ENCODE data around the gene ETNPPL. TPM values are rescaled to one million over a fixed set of nuclear protein-coding genes. Genes with fewer than 3 reads are reported as not detected.

ETNPPL gene
- total RNA-seq, 2 experiments from 2014 or later = not detected

DNA sequence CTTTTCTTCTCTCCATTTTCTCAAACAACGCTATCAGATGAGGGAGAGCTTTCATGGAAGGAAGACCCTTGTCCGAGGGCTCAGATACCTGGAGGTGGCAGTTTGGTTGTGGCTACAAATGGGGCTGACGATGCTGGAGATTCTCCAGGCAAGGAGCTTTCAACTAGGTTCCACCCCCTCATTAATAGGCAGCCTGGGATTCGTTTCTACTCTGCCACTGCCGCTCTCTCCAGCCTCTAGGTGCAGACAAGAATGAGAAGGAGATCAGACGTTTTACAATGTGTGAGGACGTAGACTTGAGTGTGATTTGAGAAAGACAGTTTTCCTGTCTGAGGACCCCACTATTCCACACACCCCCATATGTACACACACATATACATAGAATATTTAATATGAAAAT lies 53.1 kb downstream of the ETNPPL start:
- Mint-ChIP-seq H3K27me3 (ENCODE audit: low read depth) (no peaks in the 10 kb centered on the region), H3K4me3 (no peak overlapping the region), H3K36me3 (ENCODE audit: low read depth) (no peaks in the 10 kb centered on the region), H3K27ac (no peak overlapping the region), H3K4me1 (ENCODE audit: low read depth) (no peaks in the 10 kb centered on the region), H3K9me3 (no peaks in the 10 kb centered on the region)
- DNase-seq = no peak
- CTCF ChIA-PET = no interaction called here
- intact Hi-C loops (cut with micrococcal nuclease) = no loop called here

DNA sequence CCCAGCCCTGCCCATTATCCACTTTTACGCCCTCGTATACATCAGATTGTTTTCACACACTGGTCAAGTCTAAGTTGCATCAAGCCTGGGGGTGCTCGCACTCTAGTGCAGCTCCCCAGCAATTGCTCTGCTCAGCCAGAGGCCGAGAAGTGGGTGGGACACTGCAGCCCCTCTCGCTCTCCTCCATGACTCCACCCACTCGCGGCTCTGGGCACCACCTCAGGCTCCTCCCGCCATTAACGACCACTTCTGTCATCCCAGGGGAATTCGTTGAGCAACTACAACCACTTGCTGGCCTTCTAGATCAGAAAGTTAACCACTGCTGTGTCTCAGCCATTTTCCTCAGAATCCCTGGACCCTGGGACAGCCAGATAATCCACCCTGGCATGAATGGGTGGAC lies 53.6 kb downstream of the ETNPPL start:
- intact Hi-C loops (cut with micrococcal nuclease) = no loop called here
- no peaks in the 10 kb centered on the region for H3K36me3 Mint-ChIP-seq (ENCODE audit: low read depth)
- no peak for DNase-seq
- H3K9me3 Mint-ChIP-seq = no peaks in the 10 kb centered on the region
- H3K27ac Mint-ChIP-seq = no peak overlapping the region
- H3K4me3 Mint-ChIP-seq = no peak overlapping the region
- CTCF ChIA-PET = no interaction called here
- H3K27me3 Mint-ChIP-seq (ENCODE audit: low read depth) = no peaks in the 10 kb centered on the region
- H3K4me1 Mint-ChIP-seq (ENCODE audit: low read depth) = no peaks in the 10 kb centered on the region

DNA sequence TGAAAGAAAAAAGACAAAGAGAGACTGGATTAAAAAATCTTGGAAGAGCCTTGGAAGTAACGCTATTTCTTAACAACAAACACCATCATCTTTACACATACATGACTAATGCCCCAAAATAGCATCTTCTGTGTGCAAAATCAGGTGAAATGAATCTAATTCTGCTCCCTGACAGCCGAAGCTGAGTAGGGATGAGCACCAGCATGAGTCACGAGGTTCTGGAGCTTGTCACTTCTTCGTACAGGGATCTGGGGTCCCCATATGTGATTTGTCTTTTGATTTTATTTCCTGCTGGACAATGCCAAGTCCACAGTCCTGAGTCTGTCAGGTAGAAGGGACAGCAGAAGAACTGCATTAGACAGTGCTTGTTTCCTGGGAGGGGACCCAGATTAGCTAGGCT lies 56.6 kb downstream of the ETNPPL start:
- intact Hi-C loops (cut with micrococcal nuclease) = no loop called here
- Mint-ChIP-seq H3K27ac (no peak overlapping the region), H3K9me3 (no peaks in the 10 kb centered on the region), H3K36me3 (ENCODE audit: low read depth) (no peaks in the 10 kb centered on the region), H3K4me3 (no peak overlapping the region), H3K4me1 (ENCODE audit: low read depth) (peaks cover 20% of the 10 kb centered on the region), H3K27me3 (ENCODE audit: low read depth) (no peaks in the 10 kb centered on the region)
- CTCF ChIA-PET = interaction anchor here (1.1 kb wide), 1 partner anchor 12 kb away, joined by 3 read pairs; no protein-coding TSS in a partner anchor
- DNase-seq = no peak

DNA sequence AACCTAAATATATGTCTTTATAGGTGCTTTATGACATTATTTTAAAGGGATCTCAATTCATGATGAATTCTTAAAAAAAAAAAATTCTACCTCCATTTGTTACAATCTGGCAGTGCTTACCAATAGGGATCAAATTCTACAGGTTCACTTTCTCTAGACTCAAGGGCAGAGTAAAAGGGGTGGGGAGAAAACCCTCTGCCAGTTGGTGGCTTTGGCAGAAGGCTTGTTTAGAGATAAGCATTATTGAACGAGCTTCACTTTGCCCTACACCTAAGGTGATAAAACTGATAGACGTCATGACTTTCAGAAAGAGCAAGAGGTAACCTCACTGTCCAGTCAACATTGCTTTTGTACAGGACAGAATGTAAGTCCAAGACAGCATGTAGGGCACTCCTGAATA lies 58.9 kb downstream of the ETNPPL start:
- no peaks in the 10 kb centered on the region for H3K9me3 Mint-ChIP-seq
- CTCF ChIA-PET = no interaction called here
- peaks cover 28% of the 10 kb centered on the region for H3K4me1 Mint-ChIP-seq (ENCODE audit: low read depth)
- no peak overlapping the region for H3K4me3 Mint-ChIP-seq
- H3K36me3 Mint-ChIP-seq (ENCODE audit: low read depth) = no peaks in the 10 kb centered on the region
- no peak overlapping the region for H3K27ac Mint-ChIP-seq
- intact Hi-C loops (cut with micrococcal nuclease) = no loop called here
- DNase-seq = no peak
- no peaks in the 10 kb centered on the region for H3K27me3 Mint-ChIP-seq (ENCODE audit: low read depth)

DNA sequence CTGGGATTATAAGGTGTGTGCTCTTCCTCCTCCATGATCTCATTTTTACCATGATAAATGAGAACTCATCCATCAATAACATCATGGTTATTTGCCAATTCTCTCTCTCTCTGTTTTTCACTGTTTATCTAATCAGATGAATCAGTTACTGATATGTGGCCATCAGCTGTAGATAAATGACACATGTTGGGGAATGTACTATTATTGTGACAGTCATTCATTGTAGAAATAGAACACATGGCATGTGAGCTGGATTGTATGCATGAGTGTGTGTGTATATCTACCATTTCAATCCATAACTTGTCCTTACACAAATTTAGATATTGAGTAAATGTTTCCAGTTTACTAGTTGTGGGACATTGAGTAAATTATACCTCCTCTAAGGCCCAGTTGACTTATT lies 59.5 kb downstream of the ETNPPL start:
- no peak overlapping the region for H3K4me3 Mint-ChIP-seq
- no peak for DNase-seq
- H3K27ac Mint-ChIP-seq = no peak overlapping the region
- CTCF ChIA-PET = no interaction called here
- no peaks in the 10 kb centered on the region for H3K9me3 Mint-ChIP-seq
- intact Hi-C loops (cut with micrococcal nuclease) = no loop called here
- peaks cover 28% of the 10 kb centered on the region for H3K4me1 Mint-ChIP-seq (ENCODE audit: low read depth)
- no peaks in the 10 kb centered on the region for H3K27me3 Mint-ChIP-seq (ENCODE audit: low read depth)
- no peaks in the 10 kb centered on the region for H3K36me3 Mint-ChIP-seq (ENCODE audit: low read depth)

DNA sequence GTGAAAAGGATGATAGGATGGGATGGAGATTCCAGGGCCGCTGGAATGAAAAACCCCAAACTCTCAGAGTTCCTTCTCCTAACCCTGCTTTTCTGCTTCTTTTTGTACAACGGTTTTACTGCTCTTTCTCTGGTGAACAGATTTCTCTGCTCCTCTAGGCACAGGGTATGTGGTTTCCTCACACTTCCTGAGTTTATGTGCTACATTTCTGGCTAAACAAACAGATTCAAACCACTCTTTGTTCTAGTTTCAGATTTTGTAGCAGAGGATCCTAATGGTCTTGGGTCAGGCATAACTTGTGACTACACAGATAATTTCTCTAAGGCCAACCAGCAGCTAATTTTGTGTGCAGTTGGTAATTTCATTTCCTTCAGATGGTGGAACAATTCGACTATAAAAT lies 59.9 kb downstream of the ETNPPL start:
- H3K4me3 Mint-ChIP-seq = no peak overlapping the region
- no peak for DNase-seq
- H3K27me3 Mint-ChIP-seq (ENCODE audit: low read depth) = no peaks in the 10 kb centered on the region
- CTCF ChIA-PET = no interaction called here
- H3K27ac Mint-ChIP-seq = no peak overlapping the region
- H3K36me3 Mint-ChIP-seq (ENCODE audit: low read depth) = no peaks in the 10 kb centered on the region
- H3K4me1 Mint-ChIP-seq (ENCODE audit: low read depth) = peaks cover 28% of the 10 kb centered on the region
- H3K9me3 Mint-ChIP-seq = no peaks in the 10 kb centered on the region
- intact Hi-C loops (cut with micrococcal nuclease) = no loop called here

DNA sequence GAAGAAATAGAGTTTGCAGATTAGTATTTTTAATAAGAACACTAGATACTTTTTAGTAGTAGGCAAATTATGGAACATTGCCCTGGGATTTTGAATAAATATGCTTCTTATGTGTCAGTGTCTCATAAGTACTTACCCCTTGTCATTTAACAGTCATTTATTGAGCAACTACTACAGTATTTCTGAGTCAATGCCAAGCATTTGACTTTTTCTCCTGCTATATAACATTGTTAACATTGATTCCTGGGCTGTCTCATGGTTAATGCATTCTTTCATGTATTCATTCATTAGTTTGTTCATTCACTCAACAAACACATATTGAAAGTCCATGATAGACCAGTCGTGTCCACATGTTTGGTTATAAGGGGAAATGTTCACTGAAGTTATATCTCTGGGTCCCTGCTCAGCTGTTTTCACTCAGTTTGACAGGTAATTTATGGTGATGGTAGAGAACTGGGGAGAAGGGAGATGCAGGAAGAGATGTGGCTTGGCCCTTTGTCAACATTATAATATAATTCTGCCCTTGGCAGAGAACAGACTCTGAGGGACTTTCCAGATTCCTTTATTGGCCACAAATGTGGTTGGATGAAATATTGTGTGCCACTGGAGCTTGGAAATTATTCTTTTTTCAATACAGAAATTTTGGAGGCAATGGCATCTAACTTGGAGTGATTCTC lies 62.6 kb downstream of the ETNPPL start:
- Mint-ChIP-seq H3K27me3 (ENCODE audit: low read depth) (no peaks in the 10 kb centered on the region), H3K4me3 (no peak overlapping the region), H3K27ac (no peak overlapping the region), H3K4me1 (ENCODE audit: low read depth) (peaks cover 28% of the 10 kb centered on the region), H3K36me3 (ENCODE audit: low read depth) (no peaks in the 10 kb centered on the region), H3K9me3 (no peaks in the 10 kb centered on the region)
- intact Hi-C loops (cut with micrococcal nuclease) = no loop called here
- CTCF ChIA-PET = no interaction called here
- DNase-seq = no peak

DNA sequence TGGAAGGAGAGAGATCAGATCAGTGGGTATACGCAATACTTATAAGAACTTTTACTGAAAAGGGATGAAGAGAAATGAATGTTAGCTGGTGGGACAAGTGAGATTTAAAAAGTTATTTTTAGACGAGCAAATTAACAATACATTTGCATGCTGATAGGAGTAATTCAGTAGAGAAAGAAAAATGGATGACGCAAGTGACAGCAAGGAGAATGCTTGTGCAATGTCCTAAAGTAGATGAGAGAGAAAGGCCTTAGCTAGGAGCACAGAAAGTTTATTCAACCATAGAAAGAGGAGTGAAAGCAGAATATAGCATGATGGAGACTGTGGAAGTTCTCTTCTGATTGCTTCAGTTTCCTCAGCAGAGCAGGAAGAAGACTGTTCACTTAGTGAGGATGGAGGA lies 66.7 kb downstream of the ETNPPL start:
- DNase-seq = no peak
- CTCF ChIA-PET = interaction anchor here (0.6 kb wide), 1 partner anchor 1118 kb away, joined by 4 read pairs; no protein-coding TSS in a partner anchor
- intact Hi-C loops (cut with micrococcal nuclease) = no loop called here
- H3K4me1 Mint-ChIP-seq (ENCODE audit: low read depth) = peaks cover 8% of the 10 kb centered on the region
- H3K4me3 Mint-ChIP-seq = no peak overlapping the region
- H3K27me3 Mint-ChIP-seq (ENCODE audit: low read depth) = no peaks in the 10 kb centered on the region
- no peak overlapping the region for H3K27ac Mint-ChIP-seq
- H3K36me3 Mint-ChIP-seq (ENCODE audit: low read depth) = no peaks in the 10 kb centered on the region
- no peaks in the 10 kb centered on the region for H3K9me3 Mint-ChIP-seq

DNA sequence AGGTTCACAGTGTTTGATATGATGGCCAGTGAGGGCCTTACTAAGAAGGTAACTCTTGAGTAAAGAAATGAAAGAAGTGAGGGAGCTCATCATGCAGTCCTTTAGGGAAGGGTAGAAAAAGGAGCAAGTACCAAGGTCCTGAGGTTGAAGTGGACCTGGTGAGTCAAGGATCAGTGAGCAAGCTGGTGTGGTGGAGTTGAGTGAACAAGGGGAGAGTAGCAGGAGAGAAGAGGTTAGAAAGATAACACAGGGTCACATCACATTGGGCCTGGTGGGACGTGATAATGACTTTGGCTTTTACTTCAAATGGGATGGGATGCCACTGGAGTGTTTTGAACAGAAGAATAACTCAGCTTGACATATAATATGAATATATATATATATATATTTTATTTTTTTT lies 67.8 kb downstream of the ETNPPL start:
- Mint-ChIP-seq H3K36me3 (ENCODE audit: low read depth) (no peaks in the 10 kb centered on the region), H3K4me3 (no peak overlapping the region), H3K9me3 (no peaks in the 10 kb centered on the region), H3K27ac (no peak overlapping the region), H3K27me3 (ENCODE audit: low read depth) (no peaks in the 10 kb centered on the region), H3K4me1 (ENCODE audit: low read depth) (peaks cover under 1% of the 10 kb centered on the region)
- intact Hi-C loops (cut with micrococcal nuclease) = no loop called here
- CTCF ChIA-PET = no interaction called here
- DNase-seq = no peak

DNA sequence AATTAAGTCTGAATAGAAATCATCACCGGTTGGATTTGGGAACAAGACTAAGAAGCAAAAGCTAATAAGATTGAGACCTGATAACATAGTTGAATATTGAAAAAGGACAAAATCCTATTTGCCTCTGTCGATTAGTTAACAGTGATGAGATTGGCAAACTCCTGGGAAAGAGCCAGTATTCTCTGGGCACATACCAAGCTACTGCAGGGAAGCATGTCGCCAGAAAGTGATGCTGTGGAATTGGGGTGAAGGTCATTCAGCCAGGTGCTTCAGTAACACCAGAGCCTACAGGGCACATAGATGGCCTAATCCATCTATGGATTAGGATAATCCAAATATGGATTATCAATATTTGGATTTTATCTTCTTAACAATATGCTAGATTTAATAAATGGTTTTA lies 68.4 kb downstream of the ETNPPL start:
- H3K4me1 Mint-ChIP-seq (ENCODE audit: low read depth) = no peaks in the 10 kb centered on the region
- intact Hi-C loops (cut with micrococcal nuclease) = no loop called here
- CTCF ChIA-PET = interaction anchor here (0.7 kb wide), 1 partner anchor 12 kb away, joined by 3 read pairs; no protein-coding TSS in a partner anchor
- no peaks in the 10 kb centered on the region for H3K27me3 Mint-ChIP-seq (ENCODE audit: low read depth)
- no peaks in the 10 kb centered on the region for H3K9me3 Mint-ChIP-seq
- H3K4me3 Mint-ChIP-seq = no peak overlapping the region
- H3K36me3 Mint-ChIP-seq (ENCODE audit: low read depth) = no peaks in the 10 kb centered on the region
- no peak for DNase-seq
- H3K27ac Mint-ChIP-seq = no peak overlapping the region

DNA sequence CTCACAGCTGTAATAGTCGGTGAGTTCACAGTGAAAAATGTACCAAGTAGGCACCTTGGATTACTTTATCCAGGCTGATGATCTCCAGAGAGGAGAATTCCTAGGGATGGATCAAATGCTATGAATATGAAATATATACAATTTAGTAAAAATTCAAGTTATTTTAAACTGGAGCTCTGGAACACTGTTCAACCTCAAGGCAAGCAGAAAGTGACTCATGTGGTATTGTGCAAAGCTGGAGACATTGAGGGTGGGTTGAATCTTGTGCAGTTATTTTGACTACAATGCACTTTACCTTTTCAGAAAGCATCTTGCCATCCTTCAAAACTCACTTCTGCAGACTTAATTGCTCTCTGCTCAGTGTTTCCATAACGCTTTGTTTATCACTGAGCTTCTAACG lies 69.0 kb downstream of the ETNPPL start:
- no peak for DNase-seq
- Mint-ChIP-seq H3K27me3 (ENCODE audit: low read depth) (no peaks in the 10 kb centered on the region), H3K9me3 (no peaks in the 10 kb centered on the region), H3K27ac (no peak overlapping the region), H3K36me3 (ENCODE audit: low read depth) (no peaks in the 10 kb centered on the region), H3K4me1 (ENCODE audit: low read depth) (no peaks in the 10 kb centered on the region), H3K4me3 (no peak overlapping the region)
- intact Hi-C loops (cut with micrococcal nuclease) = no loop called here
- CTCF ChIA-PET = interaction anchor here (0.7 to 1.1 kb wide), 2 partner anchors 11 to 13 kb away, joined by 3 read pairs; no protein-coding TSS in a partner anchor

DNA sequence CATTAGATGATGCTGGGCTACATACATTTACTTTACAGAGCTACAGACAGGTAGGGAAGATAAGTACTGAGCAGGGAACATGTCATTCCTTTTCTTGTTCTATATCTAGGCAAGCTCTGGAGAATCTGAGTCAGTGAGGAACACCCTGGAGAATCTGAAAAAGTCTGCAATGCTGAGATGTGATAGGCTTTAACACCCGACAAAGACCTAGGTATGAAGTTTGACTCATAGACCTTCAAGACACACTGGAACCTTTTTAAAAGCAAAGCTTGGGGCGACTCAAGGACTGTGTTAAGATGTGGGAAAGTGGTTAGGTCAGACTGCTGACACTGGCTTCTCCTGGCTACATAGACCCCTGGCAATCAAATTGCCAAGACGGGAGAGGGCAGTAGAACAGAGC lies 69.6 kb downstream of the ETNPPL start:
- H3K36me3 Mint-ChIP-seq (ENCODE audit: low read depth) = no peaks in the 10 kb centered on the region
- no peak overlapping the region for H3K4me3 Mint-ChIP-seq
- intact Hi-C loops (cut with micrococcal nuclease) = no loop called here
- no peak for DNase-seq
- no peak overlapping the region for H3K27ac Mint-ChIP-seq
- H3K27me3 Mint-ChIP-seq (ENCODE audit: low read depth) = no peaks in the 10 kb centered on the region
- H3K4me1 Mint-ChIP-seq (ENCODE audit: low read depth) = no peaks in the 10 kb centered on the region
- CTCF ChIA-PET = interaction anchor here (1.1 kb wide), 1 partner anchor 11 kb away, joined by 3 read pairs; no protein-coding TSS in a partner anchor
- H3K9me3 Mint-ChIP-seq = no peaks in the 10 kb centered on the region

Measured in activated naive CD4-positive, alpha-beta T cell treated with anti-CD3 and anti-CD28 coated beads for 36 hours (primary cell).